GM18517 (cell line): Measurements from ENCODE around the gene LIFR.
"Not testable (repeated sequence)": the region's sequence is repeated elsewhere in the genome, so short reads cannot be mapped to it uniquely, and the experiment has no call there.

Experiments used
- ATAC-seq: cut with Tn5 transposase; IDR thresholded peaks from one replicate; pipeline ENCODE4 v1.9.1; 2021; ENCODE audit warnings: mild to moderate bottlenecking, moderate library complexity; ENCODE audit not compliant: unreplicated experiment

LIFR gene

GRCh38 chr5:38556599-38557307 lies at the start of gene LIFR:
Gene LIFR (minus strand): TSS chr5:38556646. CDS start chr5:38530647, 25,999 bp downstream.
- ATAC-seq: no peak

- ATAC-seq: no peak
Measured at GRCh38 chr5:38605610-38606009, 49.2 kb upstream of the LIFR start.

- ATAC-seq: no peak
Measured at GRCh38 chr5:38603691-38604090, 47.2 kb upstream of the LIFR start.

- ATAC-seq: no peak
Measured at GRCh38 chr5:38602641-38603040, 46.2 kb upstream of the LIFR start.

- no peak for ATAC-seq
Measured at GRCh38 chr5:38601863-38602298, 45.4 kb upstream of the LIFR start.

- no peak for ATAC-seq
Measured at GRCh38 chr5:38601133-38601862, 44.9 kb upstream of the LIFR start.

- no peak for ATAC-seq
Measured at GRCh38 chr5:38600329-38601045, 44.0 kb upstream of the LIFR start.

GRCh38 chr5:38599751-38600150 lies 43.3 kb upstream of the LIFR start:
- not testable (repeated sequence) for ATAC-seq

- no peak for ATAC-seq
Measured at GRCh38 chr5:38598994-38599617, 42.7 kb upstream of the LIFR start.

- no peak for ATAC-seq
Measured at GRCh38 chr5:38598296-38598993, 42.0 kb upstream of the LIFR start.

- ATAC-seq: no peak
Measured at GRCh38 chr5:38596981-38597380, 40.5 kb upstream of the LIFR start.

GRCh38 chr5:38595132-38595745 lies 38.8 kb upstream of the LIFR start:
- ATAC-seq: no peak

- ATAC-seq: no peak
Measured at GRCh38 chr5:38593959-38594358, 37.5 kb upstream of the LIFR start.

- no peak for ATAC-seq
Measured at GRCh38 chr5:38591523-38591849, 35.0 kb upstream of the LIFR start.

GRCh38 chr5:38590838-38591522 lies 34.5 kb upstream of the LIFR start:
- ATAC-seq: no peak

GRCh38 chr5:38589629-38590028 lies 33.2 kb upstream of the LIFR start:
- ATAC-seq: no peak

- no peak for ATAC-seq
Measured at GRCh38 chr5:38585816-38586215, 29.4 kb upstream of the LIFR start.

GRCh38 chr5:38583500-38583899 lies 27.1 kb upstream of the LIFR start:
- no peak for ATAC-seq

- no peak for ATAC-seq
Measured at GRCh38 chr5:38582975-38583319, 26.5 kb upstream of the LIFR start.
